HepG2 (cell line): Measurements from ENCODE around the gene KLRK1.

Source experiments
- NONO ChIP-seq, 2 experiments: fragments of 450-650 bp in 1 of 2; sonication (generic) in 1 of 2; formaldehyde crosslinking in 1 of 2; IDR thresholded peaks in 1 of 2; conservative IDR thresholded peaks in 1 of 2; 2 replicates each; pipeline versions ENCODE4 v1.6.1 to v1.8.0; 2017 to 2022; ENCODE audit warnings: mild to moderate bottlenecking in 1 of 2, missing genetic modification reagents in 1 of 2, moderate library complexity in 1 of 2
- ZBTB7A ChIP-seq: sonication (generic); formaldehyde crosslinking; IDR thresholded peaks from 2 replicates; pipeline ENCODE4 v1.8.0; 2022; ENCODE audit warnings: mild to moderate bottlenecking, missing genetic modification reagents
- TF ChIP-seq, protein P1 (sequence below): fragments of 450-650 bp; IDR thresholded peaks from 2 replicates; pipeline ENCODE4 v1.6.1; 2017

- TF ChIP-seq ZBTB7A (CRISPR knock-in tag) (no peak), NONO (IDR thresholded peaks at IDR 0.05) (no peak), NONO (CRISPR knock-in tag; conservative IDR thresholded peaks at IDR 0.05) (no peak)
- TF ChIP-seq, protein P1, sequence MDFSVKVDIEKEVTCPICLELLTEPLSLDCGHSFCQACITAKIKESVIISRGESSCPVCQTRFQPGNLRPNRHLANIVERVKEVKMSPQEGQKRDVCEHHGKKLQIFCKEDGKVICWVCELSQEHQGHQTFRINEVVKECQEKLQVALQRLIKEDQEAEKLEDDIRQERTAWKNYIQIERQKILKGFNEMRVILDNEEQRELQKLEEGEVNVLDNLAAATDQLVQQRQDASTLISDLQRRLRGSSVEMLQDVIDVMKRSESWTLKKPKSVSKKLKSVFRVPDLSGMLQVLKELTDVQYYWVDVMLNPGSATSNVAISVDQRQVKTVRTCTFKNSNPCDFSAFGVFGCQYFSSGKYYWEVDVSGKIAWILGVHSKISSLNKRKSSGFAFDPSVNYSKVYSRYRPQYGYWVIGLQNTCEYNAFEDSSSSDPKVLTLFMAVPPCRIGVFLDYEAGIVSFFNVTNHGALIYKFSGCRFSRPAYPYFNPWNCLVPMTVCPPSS, result no peak
Observed at GRCh38 chr12:10363914-10364814, 25.7 kb downstream of the KLRK1 start.
